IPS-20b (cell line): ENCODE measurements around the gene GAR1.
"Not testable (repeated sequence)": the region's sequence is repeated elsewhere in the genome, so short reads cannot be mapped to it uniquely, and the experiment has no call there.

Experiments
- H3K27ac ChIP-seq: one replicate; pipeline ENCODE4 v1.5.1; 2013; ENCODE audit warnings: low read length
- H3K27me3 ChIP-seq: 2 replicates; pipeline ENCODE4 v1.6.1; 2013; ENCODE audit warnings: mild to moderate bottlenecking, low read length, inconsistent platforms; ENCODE audit not compliant: insufficient read depth
- H3K36me3 ChIP-seq: 2 replicates; pipeline ENCODE4 v1.6.1; 2013; ENCODE audit warnings: low read depth, mild to moderate bottlenecking, inconsistent platforms, low read length, moderate library complexity; ENCODE audit not compliant: insufficient read depth
- H3K4me1 ChIP-seq: 2 replicates; pipeline ENCODE4 v1.6.1; 2013; ENCODE audit warnings: mild to moderate bottlenecking, control low read depth, inconsistent platforms, low read length, moderate library complexity; ENCODE audit not compliant: insufficient read depth
- H3K4me3 ChIP-seq: 2 replicates; pipeline ENCODE4 v1.5.1; 2013; ENCODE audit warnings: mild to moderate bottlenecking, low read length, inconsistent platforms
- H3K9ac ChIP-seq: 2 replicates; pipeline ENCODE4 v1.6.1; 2013; ENCODE audit warnings: low read depth, mild to moderate bottlenecking, inconsistent platforms, low read length, moderate library complexity
- H3K9me3 ChIP-seq: 2 replicates; pipeline ENCODE4 v1.6.1; 2013; ENCODE audit warnings: mild to moderate bottlenecking, low read depth, low read length, inconsistent platforms; ENCODE audit not compliant: insufficient read depth

The GAR1 gene

GRCh38 chr4:109815151-109816081 is at the start of gene GAR1:
Gene GAR1 (plus strand): TSS chr4:109815762. CDS start chr4:109816165, 403 bp downstream.
- peak within 1 kb of the TSS; percentile 98 for H3K9ac ChIP-seq
- H3K27me3 ChIP-seq = no peaks in the 10 kb centered on the region
- H3K9me3 ChIP-seq = no peaks in the 10 kb centered on the region
- H3K4me3 ChIP-seq = peak within 1 kb of the TSS; percentile 97
- H3K36me3 ChIP-seq = peaks cover 36% of the 10 kb centered on the region
- H3K27ac ChIP-seq = peak within 1 kb of the TSS; percentile 51
- H3K4me1 ChIP-seq = peaks cover 3% of the 10 kb centered on the region; the same call in 1 of the 2 replicates

- H3K27ac ChIP-seq, H3K4me1 ChIP-seq, H3K27me3 ChIP-seq, H3K36me3 ChIP-seq, H3K9ac ChIP-seq, H3K9me3 ChIP-seq, H3K4me3 ChIP-seq: not testable (repeated sequence)
Measured at GRCh38 chr4:109782092-109782491, 33.5 kb upstream of the GAR1 start.

GRCh38 chr4:109786846-109787245 is 28.7 kb upstream of the GAR1 start:
- H3K27me3 ChIP-seq = no peaks in the 10 kb centered on the region
- no peaks in the 10 kb centered on the region for H3K9me3 ChIP-seq
- no peaks in the 10 kb centered on the region for H3K36me3 ChIP-seq
- H3K4me1 ChIP-seq = no peaks in the 10 kb centered on the region
- no peak overlapping the region for H3K9ac ChIP-seq
- H3K4me3 ChIP-seq = no peak overlapping the region
- no peak overlapping the region for H3K27ac ChIP-seq

GRCh38 chr4:109787807-109788206 is 27.8 kb upstream of the GAR1 start:
- H3K27ac ChIP-seq = no peak overlapping the region
- no peak overlapping the region for H3K4me3 ChIP-seq
- no peaks in the 10 kb centered on the region for H3K36me3 ChIP-seq
- H3K9ac ChIP-seq = no peak overlapping the region
- H3K27me3 ChIP-seq = no peaks in the 10 kb centered on the region
- H3K9me3 ChIP-seq = no peaks in the 10 kb centered on the region
- no peaks in the 10 kb centered on the region for H3K4me1 ChIP-seq

- H3K4me3 ChIP-seq = no peak overlapping the region
- no peak overlapping the region for H3K27ac ChIP-seq
- H3K27me3 ChIP-seq = no peaks in the 10 kb centered on the region
- no peaks in the 10 kb centered on the region for H3K4me1 ChIP-seq
- no peaks in the 10 kb centered on the region for H3K36me3 ChIP-seq
- H3K9me3 ChIP-seq = no peaks in the 10 kb centered on the region
- H3K9ac ChIP-seq = no peak overlapping the region
Measured at GRCh38 chr4:109795059-109795458, 20.5 kb upstream of the GAR1 start.

- Histone ChIP-seq H3K36me3 (no peaks in the 10 kb centered on the region), H3K27me3 (no peaks in the 10 kb centered on the region), H3K9ac (no peak overlapping the region), H3K9me3 (no peaks in the 10 kb centered on the region), H3K27ac (no peak overlapping the region), H3K4me3 (no peak overlapping the region), H3K4me1 (no peaks in the 10 kb centered on the region)
Measured at GRCh38 chr4:109798866-109799265, 16.7 kb upstream of the GAR1 start.

GRCh38 chr4:109801099-109801789 is 14.3 kb upstream of the GAR1 start:
- no peak overlapping the region for H3K9ac ChIP-seq
- H3K9me3 ChIP-seq = no peaks in the 10 kb centered on the region
- H3K36me3 ChIP-seq = no peaks in the 10 kb centered on the region
- no peak overlapping the region for H3K4me3 ChIP-seq
- H3K4me1 ChIP-seq = no peaks in the 10 kb centered on the region
- H3K27me3 ChIP-seq = no peaks in the 10 kb centered on the region
- H3K27ac ChIP-seq = no peak overlapping the region

GRCh38 chr4:109801895-109802319 is 13.7 kb upstream of the GAR1 start, which contains the start of gene CFI:
Gene CFI (minus strand): TSS chr4:109801999. CDS start chr4:109801971, 28 bp downstream.
- no peaks in the 10 kb centered on the region for H3K4me1 ChIP-seq
- no peak within 1 kb of the TSS for H3K9ac ChIP-seq

GRCh38 chr4:109803924-109804571 is 11.5 kb upstream of the GAR1 start:
- Histone ChIP-seq H3K27me3 (no peaks in the 10 kb centered on the region), H3K9ac (no peak overlapping the region), H3K36me3 (no peaks in the 10 kb centered on the region), H3K9me3 (no peaks in the 10 kb centered on the region), H3K4me1 (no peaks in the 10 kb centered on the region), H3K27ac (no peak overlapping the region), H3K4me3 (no peak overlapping the region)

More at GRCh38 chr4:109801895-109802319, 13.7 kb upstream of the GAR1 start, which contains the start of gene CFI:
- H3K4me3 ChIP-seq = no peak within 1 kb of the TSS
- no peaks in the 10 kb centered on the region for H3K27me3 ChIP-seq
- no peak within 1 kb of the TSS for H3K27ac ChIP-seq
- no peaks in the 10 kb centered on the region for H3K9me3 ChIP-seq
- H3K36me3 ChIP-seq = no peaks in the 10 kb centered on the region

GRCh38 chr4:109809655-109810054 is 5.9 kb upstream of the GAR1 start:
- H3K27ac ChIP-seq = no peak overlapping the region
- H3K4me3 ChIP-seq = no peak overlapping the region
- H3K4me1 ChIP-seq = peaks cover 5% of the 10 kb centered on the region
- no peak overlapping the region for H3K9ac ChIP-seq
- H3K27me3 ChIP-seq = no peaks in the 10 kb centered on the region
- no peaks in the 10 kb centered on the region for H3K36me3 ChIP-seq
- H3K9me3 ChIP-seq = no peaks in the 10 kb centered on the region

- H3K27me3 ChIP-seq = no peaks in the 10 kb centered on the region
- H3K36me3 ChIP-seq = no peaks in the 10 kb centered on the region
- no peaks in the 10 kb centered on the region for H3K9me3 ChIP-seq
- H3K4me3 ChIP-seq = peak overlapping the region; percentile 31; the same call in 1 of the 2 replicates
- no peak overlapping the region; the same call in 1 of the 2 replicates for H3K9ac ChIP-seq
- peaks cover 5% of the 10 kb centered on the region for H3K4me1 ChIP-seq
- no peak overlapping the region for H3K27ac ChIP-seq
Measured at GRCh38 chr4:109810552-109811387, 4.8 kb upstream of the GAR1 start.
